ENCODE results near the gene VAC14.

DNA sequence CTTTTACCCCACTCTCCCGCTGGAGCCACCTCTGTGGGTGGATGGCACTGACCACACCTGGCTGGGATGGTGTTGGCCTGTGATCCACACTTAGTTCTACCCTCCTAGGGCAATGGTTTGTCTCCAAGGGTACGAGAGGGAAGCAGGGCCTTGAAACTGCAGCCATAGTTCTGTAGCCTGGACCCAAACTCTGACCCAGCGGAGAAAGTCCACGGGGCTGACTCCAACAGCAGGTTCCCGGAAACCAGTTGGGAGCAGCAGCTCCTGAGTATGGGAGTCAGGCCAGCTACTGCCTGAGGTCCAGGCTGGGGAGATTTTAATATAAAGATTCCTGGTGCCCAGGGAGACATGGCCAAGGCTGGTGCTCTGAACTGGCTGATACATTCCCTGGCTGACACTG is 91.5 kb downstream of the VAC14 start:
- TF ChIP-seq, protein P1, sequence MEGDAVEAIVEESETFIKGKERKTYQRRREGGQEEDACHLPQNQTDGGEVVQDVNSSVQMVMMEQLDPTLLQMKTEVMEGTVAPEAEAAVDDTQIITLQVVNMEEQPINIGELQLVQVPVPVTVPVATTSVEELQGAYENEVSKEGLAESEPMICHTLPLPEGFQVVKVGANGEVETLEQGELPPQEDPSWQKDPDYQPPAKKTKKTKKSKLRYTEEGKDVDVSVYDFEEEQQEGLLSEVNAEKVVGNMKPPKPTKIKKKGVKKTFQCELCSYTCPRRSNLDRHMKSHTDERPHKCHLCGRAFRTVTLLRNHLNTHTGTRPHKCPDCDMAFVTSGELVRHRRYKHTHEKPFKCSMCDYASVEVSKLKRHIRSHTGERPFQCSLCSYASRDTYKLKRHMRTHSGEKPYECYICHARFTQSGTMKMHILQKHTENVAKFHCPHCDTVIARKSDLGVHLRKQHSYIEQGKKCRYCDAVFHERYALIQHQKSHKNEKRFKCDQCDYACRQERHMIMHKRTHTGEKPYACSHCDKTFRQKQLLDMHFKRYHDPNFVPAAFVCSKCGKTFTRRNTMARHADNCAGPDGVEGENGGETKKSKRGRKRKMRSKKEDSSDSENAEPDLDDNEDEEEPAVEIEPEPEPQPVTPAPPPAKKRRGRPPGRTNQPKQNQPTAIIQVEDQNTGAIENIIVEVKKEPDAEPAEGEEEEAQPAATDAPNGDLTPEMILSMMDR (IDR thresholded peaks at IDR 0.05) = no peak
- no peak for TF ChIP-seq POLR2A (IDR thresholded peaks at IDR 0.05)

All from Peyer's patch (tissue), 4 donors.